ENCODE measurements around the gene ARID4B.

DNA sequence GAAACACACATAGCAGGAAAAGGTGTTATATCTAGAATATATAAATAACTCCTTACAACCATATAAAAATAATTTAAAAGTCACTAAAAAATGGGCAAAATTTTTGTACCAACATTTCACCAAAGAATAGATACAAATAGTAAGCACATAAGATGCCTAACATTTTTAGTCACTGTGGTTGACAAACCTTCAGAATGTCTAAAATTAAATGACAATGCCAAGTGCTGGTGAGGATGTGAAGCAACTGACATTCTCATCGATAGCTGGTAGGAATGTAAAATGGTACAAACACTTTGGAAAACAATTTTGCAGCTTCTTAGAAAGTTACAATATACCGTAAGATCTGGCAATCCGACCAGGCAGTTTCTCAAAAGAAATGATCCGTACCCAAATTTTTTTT is 185.0 kb downstream of the ARID4B start:
- TF ChIP-seq, protein P1, sequence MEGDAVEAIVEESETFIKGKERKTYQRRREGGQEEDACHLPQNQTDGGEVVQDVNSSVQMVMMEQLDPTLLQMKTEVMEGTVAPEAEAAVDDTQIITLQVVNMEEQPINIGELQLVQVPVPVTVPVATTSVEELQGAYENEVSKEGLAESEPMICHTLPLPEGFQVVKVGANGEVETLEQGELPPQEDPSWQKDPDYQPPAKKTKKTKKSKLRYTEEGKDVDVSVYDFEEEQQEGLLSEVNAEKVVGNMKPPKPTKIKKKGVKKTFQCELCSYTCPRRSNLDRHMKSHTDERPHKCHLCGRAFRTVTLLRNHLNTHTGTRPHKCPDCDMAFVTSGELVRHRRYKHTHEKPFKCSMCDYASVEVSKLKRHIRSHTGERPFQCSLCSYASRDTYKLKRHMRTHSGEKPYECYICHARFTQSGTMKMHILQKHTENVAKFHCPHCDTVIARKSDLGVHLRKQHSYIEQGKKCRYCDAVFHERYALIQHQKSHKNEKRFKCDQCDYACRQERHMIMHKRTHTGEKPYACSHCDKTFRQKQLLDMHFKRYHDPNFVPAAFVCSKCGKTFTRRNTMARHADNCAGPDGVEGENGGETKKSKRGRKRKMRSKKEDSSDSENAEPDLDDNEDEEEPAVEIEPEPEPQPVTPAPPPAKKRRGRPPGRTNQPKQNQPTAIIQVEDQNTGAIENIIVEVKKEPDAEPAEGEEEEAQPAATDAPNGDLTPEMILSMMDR (IDR thresholded peaks at IDR 0.05; ENCODE audit: low read length), result no peak
- no peak for TF ChIP-seq EZH2 (IDR thresholded peaks at IDR 0.05; ENCODE audit: borderline replicate concordance, low read length)
